Kidney (tissue), 14 donors: ENCODE data around the gene LPXN. TPM values are rescaled to one million over a fixed set of nuclear protein-coding genes. Genes with fewer than 3 reads are reported as not detected.
A peak's percentile ranks its signal among the peaks of the same experiment; 100 is the strongest.

Source experiments
- DNase-seq, 5 donors: peaks; one replicate each; pipeline ENCODE4 v3.0.0-alpha.2; 2013 to 2020
- FAIRE-seq: peaks from 2 replicates; lab custom pipeline; 2012; peaks lifted over from hg19 to GRCh38; lab: Jason Lieb, UNC
- H3K27ac ChIP-seq, 2 donors: one replicate each; pipeline ENCODE4 v1.7.0; 2013; ENCODE audit warnings: low read depth in 2 of 2, low read length in 2 of 2, inconsistent platforms in 1 of 2
- H3K27me3 ChIP-seq: one replicate; pipeline ENCODE4 v1.7.1; 2013; ENCODE audit warnings: low read length, inconsistent platforms; ENCODE audit not compliant: control insufficient read depth, insufficient read depth
- H3K36me3 ChIP-seq, 3 donors: one replicate each; pipeline versions ENCODE4 v1.7.0 to v1.7.1; 2013; ENCODE audit warnings: low read length in 3 of 3, control low read depth in 1 of 3, inconsistent platforms in 1 of 3; ENCODE audit not compliant: insufficient read depth in 3 of 3, control insufficient read depth in 2 of 3
- H3K4me1 ChIP-seq, 3 donors: one replicate each; pipeline versions ENCODE4 v1.7.0 to v1.7.1; 2013; ENCODE audit warnings: low read length in 3 of 3, inconsistent platforms in 1 of 3, low read depth in 1 of 3; ENCODE audit not compliant: control insufficient read depth in 2 of 3, insufficient read depth in 2 of 3
- H3K4me3 ChIP-seq, 3 donors: one replicate each; pipeline versions ENCODE4 v1.7.0 to v1.8.1; 2013; ENCODE audit warnings: low read length in 3 of 3, control low read depth in 1 of 3, inconsistent platforms in 1 of 3
- H3K9ac ChIP-seq, 3 donors: one replicate each; pipeline versions ENCODE4 v1.7.0 to v1.7.1; 2013; ENCODE audit warnings: low read length in 3 of 3, control low read depth in 1 of 3, inconsistent platforms in 1 of 3
- H3K9me3 ChIP-seq, 3 donors: one replicate each; pipeline versions ENCODE4 v1.7.0 to v1.7.1; 2013; ENCODE audit warnings: low read length in 3 of 3, control low read depth in 1 of 3, inconsistent platforms in 1 of 3; ENCODE audit not compliant: control insufficient read depth in 2 of 3, insufficient read depth in 1 of 3
- intact Hi-C: fragments of 100-400 bp; cut with DNase I; formaldehyde crosslinking; loops from one replicate; pipeline ENCODE4 v1.11.1; 2022
- polyA plus RNA-seq: library from polyadenylated mRNA; stranded (reverse); fragments of 350-450 nt; fragmentation: Illumina TruSeq; extraction: RNeasy Lipid Tissue Mini Kit (QIAGEN cat#74804); gene quantifications from one replicate; pipeline ENCODE4 v1.2.3, GENCODE V29; 2014; ENCODE audit warnings: low read depth, low replicate concordance; ENCODE audit not compliant: insufficient read depth
- total RNA-seq: library from RNA; stranded (reverse); fragmentation: NEBNext Ultra II Directional; extraction: Animal tissue kit (Norgen Biotek cat#: 25700); gene quantifications from one replicate; pipeline ENCODE4 v1.2.1, GENCODE V29; 2021
- TF ChIP-seq, protein P1 (sequence below): IDR thresholded peaks from 3 replicates; pipeline ENCODE4 v1.5.1; 2012; ENCODE audit warnings: mild to moderate bottlenecking, moderate library complexity, borderline replicate concordance; ENCODE audit not compliant: insufficient read depth; ENCODE audit errors: extremely low read depth
- donor health status: control.
- donor health status: control.
- donor health status: control.
- donor health status: control.
- donor health status: control.
- donor health status: DM: yes; HTN: yes; CAD: no.
- donor health status: Normal renal cell carcinoma (clear cell type).

LPXN gene
- total and polyA plus RNA-seq, 2 donors from 2014 or later = 8.0 to 16.8 TPM

- H3K36me3 ChIP-seq = peaks cover 0 to 16% (median 3%) of the 10 kb centered on the region in 3 donors
- H3K4me3 ChIP-seq = peak overlapping the region in 2 of 3 donors; percentile 17 to 35
- H3K9me3 ChIP-seq = no peaks in the 10 kb centered on the region
- peaks cover 0 to 2% (median 0%) of the 10 kb centered on the region in 3 donors for H3K4me1 ChIP-seq
- FAIRE-seq (peak; percentile 81), DNase-seq (peak; percentile 58 to 90 (median 68))
- peak overlapping the region in 1 of 2 donors; percentile 8 for H3K27ac ChIP-seq
- peak overlapping the region in 2 of 3 donors; percentile 2 to 17 for H3K9ac ChIP-seq
- intact Hi-C loops = no loop called here
- no peaks in the 10 kb centered on the region for H3K27me3 ChIP-seq
- TF ChIP-seq, protein P1, sequence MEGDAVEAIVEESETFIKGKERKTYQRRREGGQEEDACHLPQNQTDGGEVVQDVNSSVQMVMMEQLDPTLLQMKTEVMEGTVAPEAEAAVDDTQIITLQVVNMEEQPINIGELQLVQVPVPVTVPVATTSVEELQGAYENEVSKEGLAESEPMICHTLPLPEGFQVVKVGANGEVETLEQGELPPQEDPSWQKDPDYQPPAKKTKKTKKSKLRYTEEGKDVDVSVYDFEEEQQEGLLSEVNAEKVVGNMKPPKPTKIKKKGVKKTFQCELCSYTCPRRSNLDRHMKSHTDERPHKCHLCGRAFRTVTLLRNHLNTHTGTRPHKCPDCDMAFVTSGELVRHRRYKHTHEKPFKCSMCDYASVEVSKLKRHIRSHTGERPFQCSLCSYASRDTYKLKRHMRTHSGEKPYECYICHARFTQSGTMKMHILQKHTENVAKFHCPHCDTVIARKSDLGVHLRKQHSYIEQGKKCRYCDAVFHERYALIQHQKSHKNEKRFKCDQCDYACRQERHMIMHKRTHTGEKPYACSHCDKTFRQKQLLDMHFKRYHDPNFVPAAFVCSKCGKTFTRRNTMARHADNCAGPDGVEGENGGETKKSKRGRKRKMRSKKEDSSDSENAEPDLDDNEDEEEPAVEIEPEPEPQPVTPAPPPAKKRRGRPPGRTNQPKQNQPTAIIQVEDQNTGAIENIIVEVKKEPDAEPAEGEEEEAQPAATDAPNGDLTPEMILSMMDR = peak; percentile 72
These were observed 51.2 kb downstream of the LPXN start for GRCh38 chr11:58524232-58525036.

- intact Hi-C loops = no loop called here
- Histone ChIP-seq H3K27me3 (no peaks in the 10 kb centered on the region), H3K9ac (no peak overlapping the region), H3K36me3 (no peaks in the 10 kb centered on the region), H3K9me3 (no peaks in the 10 kb centered on the region), H3K4me3 (no peak overlapping the region), H3K27ac (no peak overlapping the region), H3K4me1 (no peaks in the 10 kb centered on the region)
- peak; percentile 36 to 68 (median 42) for DNase-seq
- FAIRE-seq = peak; percentile 76
- TF ChIP-seq, protein P1 = peak; percentile 53
These were observed 61.8 kb downstream of the LPXN start for GRCh38 chr11:58513747-58514367.

DNA sequence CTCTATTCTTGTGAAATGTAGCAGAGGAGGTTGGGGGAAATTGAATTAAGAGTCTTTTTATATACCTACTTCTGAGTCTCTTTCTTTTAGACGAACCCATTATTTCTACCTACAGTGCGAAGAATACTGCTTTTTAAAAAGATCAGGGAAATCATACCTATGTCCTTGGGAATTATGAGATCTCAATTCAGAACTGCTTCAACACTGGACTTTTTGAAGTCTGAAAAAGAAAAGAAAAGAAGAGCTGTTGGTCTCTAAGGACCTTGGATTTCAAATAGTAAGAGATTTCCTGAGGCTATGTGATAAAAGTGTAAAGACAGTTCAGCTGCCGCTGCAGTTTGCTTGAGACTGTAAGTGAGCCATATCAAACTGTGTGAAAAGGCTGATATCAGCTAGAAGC lies 64.0 kb downstream of the LPXN start:
- Histone ChIP-seq H3K27me3 (no peaks in the 10 kb centered on the region), H3K9me3 (no peaks in the 10 kb centered on the region), H3K4me3 (no peak overlapping the region), H3K27ac (no peak overlapping the region), H3K9ac (no peak overlapping the region), H3K36me3 (no peaks in the 10 kb centered on the region), H3K4me1 (no peaks in the 10 kb centered on the region)
- TF ChIP-seq, protein P1 = no peak
- FAIRE-seq = no peak
- no peak for DNase-seq
- intact Hi-C loops = no loop called here
